ENCODE results near the gene CELSR1.

CELSR1 gene

DNA sequence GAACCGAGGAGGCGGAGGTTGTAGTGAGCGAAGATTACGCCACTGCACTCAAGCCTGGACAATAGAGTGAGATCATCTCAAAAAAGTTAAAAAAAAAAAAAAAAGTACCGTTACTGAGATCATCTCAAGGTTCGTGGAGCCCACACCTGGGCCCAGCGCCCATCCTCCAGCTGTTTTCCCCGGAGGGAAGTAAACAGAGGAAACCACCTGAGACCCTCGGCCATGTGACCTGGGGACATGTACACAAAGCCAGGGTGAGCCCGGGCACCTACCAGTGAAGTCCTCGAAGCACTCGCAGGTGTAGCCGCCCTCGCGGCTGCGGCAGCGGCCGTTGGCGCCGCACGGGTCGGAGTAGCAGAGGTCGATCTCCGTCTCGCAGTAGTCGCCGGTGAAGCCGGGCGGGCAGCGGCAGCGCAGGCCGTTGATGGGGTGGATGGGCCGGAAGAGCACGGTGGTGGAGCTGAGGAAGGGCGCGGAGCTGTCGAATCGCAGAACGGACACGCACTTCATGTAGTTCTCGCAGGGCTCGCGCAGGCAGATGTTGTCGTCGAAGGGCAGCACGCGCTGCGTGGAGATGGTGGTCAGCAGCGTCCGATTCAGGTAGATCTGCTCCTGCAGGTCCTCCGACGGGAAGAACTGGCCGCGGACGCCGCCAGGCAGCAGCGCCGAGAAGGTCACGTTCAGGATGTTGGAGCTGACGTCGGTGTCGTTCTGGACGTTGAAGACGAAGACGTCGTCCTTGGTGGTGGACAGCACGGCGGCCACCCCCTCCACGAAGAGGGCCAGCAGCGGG lies 73.8 kb downstream of the CELSR1 start:
- DNase-seq (ENCODE audit: low read depth, low spot score), result no peak

DNA sequence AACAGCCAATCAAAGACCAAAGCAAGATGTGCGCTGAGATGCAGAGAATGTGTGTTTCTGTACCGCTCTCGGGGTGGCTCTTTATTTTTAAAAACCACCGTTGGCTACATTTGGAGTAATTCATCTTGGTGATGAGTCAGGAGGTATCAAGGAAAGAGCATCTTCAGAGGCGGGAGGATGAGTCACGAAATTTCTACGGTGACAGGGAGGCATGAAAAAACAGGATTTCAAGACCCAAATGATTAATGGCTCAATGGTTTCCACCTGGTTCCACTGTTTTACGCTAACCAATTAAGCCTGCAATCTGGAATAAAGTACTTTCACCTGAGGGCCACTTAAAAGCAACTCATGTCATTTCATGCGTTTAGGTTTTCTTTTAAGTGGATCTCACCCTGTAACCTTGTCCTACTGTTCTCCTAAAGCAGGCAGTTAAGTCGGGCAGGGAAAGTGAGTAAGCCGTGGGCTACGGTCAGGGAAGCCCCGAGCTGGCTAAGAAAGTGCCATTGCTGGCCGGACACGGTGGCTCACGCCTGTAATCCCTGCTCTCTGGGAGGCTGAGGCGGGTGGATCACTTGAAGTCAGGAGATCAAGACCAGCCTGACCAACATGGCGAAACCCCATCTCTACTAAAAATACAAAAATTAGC lies 74.6 kb downstream of the CELSR1 start:
- peak; percentile 42 for DNase-seq (ENCODE audit: low read depth, low spot score)

DNA sequence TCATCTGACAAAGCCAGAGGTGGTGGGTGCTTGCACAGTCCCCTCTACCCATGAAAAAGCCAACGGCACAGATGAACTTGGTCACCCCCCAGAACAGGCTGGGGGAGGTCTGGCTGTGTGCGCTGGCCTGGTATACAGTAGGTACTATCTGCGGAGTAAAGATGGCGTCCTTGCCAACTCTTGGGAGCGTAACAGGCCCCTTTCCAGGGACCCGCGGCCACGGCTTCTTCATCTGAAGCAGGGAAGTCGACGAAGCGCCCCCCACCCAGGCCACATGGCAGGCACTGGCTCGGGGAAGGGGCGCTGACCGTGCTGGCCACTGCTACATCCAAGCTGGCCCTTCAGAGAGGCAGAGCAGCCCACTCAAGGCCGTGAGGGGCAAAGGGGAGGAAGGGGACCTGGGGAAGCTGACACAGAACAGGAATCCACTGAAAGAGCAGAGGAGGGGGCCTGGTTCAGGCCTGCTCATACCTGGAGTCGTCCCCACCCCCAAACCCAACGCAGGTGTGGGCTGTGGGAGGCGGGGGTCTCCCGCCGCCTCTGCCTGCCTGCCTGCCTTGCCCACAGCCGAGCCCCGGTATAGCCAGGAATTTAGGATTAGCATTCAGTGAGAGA lies 75.7 kb downstream of the CELSR1 start:
- DNase-seq (ENCODE audit: low read depth, low spot score), result no peak

DNA sequence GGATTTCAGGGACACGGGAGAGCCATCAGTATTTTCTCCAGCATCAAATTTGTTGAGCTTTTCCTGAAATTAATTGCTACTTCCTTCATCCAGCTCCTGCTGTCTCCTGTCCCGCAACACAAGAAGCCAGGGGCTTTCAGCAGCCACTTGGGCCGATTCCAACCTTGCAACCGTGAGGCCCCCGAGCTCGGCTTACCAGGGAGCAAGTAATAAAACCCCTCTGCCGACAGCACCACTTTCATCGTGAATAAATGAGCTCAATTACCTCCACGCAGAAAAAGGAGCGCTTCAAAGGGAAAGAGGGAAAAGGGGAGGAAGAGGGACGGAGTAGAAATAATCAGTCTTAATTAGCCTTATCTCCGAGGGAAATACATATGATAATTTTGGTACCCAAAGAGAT lies 76.6 kb downstream of the CELSR1 start:
- no peak for DNase-seq (ENCODE audit: low read depth, low spot score)

DNA sequence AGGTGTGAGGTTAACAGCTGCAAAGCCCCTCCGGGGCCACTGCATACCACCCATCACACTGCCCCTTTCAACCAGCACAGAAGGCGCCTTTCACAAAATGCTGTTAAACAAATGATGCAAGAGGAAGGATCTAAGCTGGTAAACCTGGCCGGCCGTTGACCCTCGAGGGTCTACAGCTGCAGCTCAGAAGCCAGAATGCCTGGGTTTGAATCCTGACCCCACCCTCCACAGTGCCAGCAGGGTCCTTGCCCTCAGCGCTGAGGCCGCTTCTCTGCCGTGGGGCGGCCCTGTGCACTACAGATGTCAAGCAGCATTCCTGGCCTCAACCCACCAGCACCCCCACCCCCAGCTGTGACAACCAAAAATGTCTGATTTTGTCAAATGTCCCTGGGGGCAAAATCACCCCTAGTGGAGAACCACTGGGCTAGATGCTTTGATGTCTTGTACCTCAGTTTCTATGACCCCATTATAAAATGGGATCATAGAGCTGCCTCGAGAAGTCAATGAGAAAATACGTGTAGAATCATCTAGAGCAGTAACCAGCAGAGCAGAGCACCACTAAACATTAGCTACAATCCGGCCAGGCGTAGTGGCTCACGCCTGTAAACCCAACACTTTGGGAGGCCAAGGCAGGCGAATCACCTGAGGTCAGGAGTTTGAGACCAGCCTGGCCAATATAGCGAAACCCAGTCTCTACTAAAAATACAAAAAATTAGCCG lies 77.9 kb downstream of the CELSR1 start:
- DNase-seq (ENCODE audit: low read depth, low spot score), result no peak

- no peak for DNase-seq (ENCODE audit: low read depth, low spot score)
Measured at GRCh38 chr22:46458525-46458924, 78.9 kb downstream of the CELSR1 start.

GRCh38 chr22:46457502-46458488 lies 79.6 kb downstream of the CELSR1 start:
- peak; percentile 77 for DNase-seq (ENCODE audit: low read depth, low spot score)

DNA sequence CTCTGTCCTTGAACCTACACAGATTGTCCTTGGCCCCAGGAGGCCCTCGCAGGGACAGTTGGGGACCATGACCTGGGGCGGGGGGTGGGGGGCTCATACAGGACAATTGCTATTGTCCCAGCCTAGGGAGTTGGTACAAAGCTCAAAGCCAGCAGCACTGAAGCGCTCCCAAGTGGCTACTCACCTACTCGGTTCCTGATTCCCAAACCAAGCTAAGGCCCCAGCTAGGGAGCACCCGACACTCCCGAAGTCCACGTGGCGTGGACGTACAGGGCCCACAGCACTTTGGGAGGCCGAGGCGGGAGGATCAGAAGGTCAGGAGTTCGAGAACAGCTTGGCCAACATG lies 80.6 kb downstream of the CELSR1 start:
- no peak for DNase-seq (ENCODE audit: low read depth, low spot score)

- no peak for DNase-seq (ENCODE audit: low read depth, low spot score)
Measured at GRCh38 chr22:46455446-46455845, 82.0 kb downstream of the CELSR1 start.

GRCh38 chr22:46454504-46455269 lies 82.7 kb downstream of the CELSR1 start:
- peak; percentile 34 for DNase-seq (ENCODE audit: low read depth, low spot score)

DNA sequence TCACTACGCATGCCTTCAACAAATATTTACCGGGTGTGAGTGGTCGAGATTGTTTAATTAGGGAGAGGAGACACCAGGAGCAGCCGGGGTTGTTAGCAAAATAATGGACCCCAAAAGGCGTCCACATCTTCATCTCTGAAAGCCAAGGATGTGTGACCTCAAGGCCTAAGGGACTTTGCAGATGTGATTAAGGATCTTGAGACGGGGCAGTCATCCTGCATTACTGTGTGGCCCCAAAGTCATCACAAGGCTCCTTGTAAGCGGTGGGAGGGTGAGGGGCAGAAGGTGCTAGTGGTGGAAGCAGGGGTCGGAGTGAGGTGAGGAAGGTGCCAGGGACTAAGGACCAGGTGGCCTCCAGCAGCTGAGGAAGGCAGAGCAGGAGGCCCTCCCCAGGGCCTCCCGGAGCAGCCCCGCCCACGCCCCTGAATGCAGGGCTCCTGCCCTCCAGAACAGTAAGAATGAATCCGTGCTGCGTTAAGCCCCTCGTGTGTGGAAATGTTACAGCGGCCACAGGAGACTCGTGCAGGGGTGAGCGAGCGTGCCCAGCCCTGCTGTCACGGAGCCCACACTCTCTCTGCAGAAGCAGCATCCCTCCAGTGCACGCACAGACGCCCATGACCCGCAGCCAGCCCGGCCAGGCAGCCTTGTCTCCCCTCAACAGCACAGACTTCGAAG lies 83.5 kb downstream of the CELSR1 start:
- DNase-seq (ENCODE audit: low read depth, low spot score), result no peak

GRCh38 chr22:46453006-46453828 lies 84.2 kb downstream of the CELSR1 start:
- DNase-seq (ENCODE audit: low read depth, low spot score), result peak; percentile 57

DNA sequence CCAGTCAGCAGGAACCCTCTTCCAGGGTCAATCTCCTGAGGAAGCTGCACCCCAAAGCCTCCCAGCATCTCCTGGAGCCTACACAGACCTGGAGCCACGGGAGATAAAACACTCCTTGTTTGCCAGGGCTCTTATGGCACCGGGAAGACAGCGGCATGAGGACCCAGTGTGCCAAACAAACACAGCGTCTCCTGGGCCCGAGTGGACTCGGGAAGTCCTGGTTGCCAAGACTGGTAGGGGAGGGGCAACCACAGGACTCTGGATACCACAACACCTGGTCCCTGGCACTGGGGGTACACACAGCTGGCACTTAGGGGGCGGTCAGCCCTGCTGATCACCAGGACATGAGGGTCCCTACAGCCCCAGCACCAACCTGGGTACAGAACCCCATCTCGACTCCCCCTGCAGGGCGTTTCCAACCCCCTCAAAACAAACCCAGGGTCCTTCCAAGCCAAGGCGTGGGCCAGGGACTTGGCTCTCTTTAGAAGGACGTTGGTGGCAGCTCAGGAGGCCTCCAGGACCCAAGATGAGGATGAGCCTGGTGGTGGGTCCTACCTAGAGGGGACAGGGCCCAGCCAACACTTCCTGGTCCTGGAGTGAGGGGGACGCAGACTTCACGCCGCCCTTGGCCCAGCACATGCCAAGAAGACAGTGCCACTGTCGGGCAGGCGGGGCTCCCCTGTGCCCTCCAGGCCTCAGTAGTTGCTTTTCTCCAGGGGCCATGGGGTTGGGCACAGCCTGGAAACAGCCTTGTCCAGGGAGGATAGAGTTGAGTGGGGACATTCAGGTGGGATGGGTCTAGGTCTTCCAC lies 85.0 kb downstream of the CELSR1 start:
- DNase-seq (ENCODE audit: low read depth, low spot score), result no peak

- no peak for DNase-seq (ENCODE audit: low read depth, low spot score)
Measured at GRCh38 chr22:46451741-46452140, 85.7 kb downstream of the CELSR1 start.

- no peak for DNase-seq (ENCODE audit: low read depth, low spot score)
Measured at GRCh38 chr22:46450931-46451561, 86.4 kb downstream of the CELSR1 start.

DNA sequence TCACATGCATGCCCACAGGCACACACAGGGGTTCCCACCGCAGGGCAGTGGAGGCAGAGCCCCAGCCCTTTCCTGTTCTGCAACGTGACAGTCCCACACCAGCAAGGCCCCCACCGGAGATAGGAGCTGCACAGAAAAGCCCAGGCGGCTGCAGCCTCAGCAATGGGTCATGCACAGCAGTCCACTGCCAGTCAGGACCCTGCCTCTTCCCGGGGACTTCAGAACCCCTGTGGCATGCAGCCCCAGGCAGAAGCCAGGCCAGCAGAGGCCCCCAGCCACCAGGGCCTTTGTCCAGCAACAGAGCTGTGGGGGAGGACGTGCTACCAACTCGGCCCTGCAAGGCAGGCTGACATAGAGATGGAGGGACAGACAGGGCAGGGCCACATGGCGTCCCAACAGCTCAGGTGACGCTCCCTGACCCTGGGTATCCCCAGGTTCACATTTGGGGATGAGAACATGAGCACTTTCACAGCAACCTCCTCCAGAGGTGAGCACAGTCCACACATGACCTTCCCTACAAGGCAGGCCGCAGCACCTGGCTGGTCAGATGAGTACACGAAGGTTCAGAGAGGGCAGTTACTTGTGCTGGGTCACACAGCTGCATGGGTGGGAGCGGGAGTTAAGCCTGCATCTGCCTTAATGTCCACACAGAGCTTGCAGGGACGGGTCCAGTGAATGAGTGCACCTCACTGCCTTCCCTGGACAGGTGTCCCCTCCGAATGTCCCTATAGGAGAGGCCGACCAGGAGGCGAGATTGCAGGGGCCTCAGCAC lies 87.3 kb downstream of the CELSR1 start:
- DNase-seq (ENCODE audit: low read depth, low spot score), result no peak

Data from astrocyte of the hippocampus (primary cell).